ENCODE measurements around the gene CWC22.

GRCh38 chr2:180002198-180002770, 4.8 kb downstream of the CWC22 start:
- no peak for TF ChIP-seq ARNT (IDR thresholded peaks at IDR 0.05)
- TF ChIP-seq BHLHE40 (IDR thresholded peaks at IDR 0.05; ENCODE audit: borderline replicate concordance), result no peak
- no peak for TF ChIP-seq FOXM1 (IDR thresholded peaks at IDR 0.05; ENCODE audit: borderline replicate concordance)
- no peak for TF ChIP-seq CTBP1 (IDR thresholded peaks at IDR 0.05; ENCODE audit: borderline replicate concordance)
- no peak for TF ChIP-seq NFRKB (IDR thresholded peaks at IDR 0.05)
- TF ChIP-seq ELF4 (IDR thresholded peaks at IDR 0.05), result no peak
- no peak for TF ChIP-seq FOXK2 (IDR thresholded peaks at IDR 0.05)
- no peak for TF ChIP-seq LEF1 (IDR thresholded peaks at IDR 0.05; ENCODE audit: borderline replicate concordance)
- no peak for TF ChIP-seq TARDBP (IDR thresholded peaks at IDR 0.05)

Data from HEK293T (cell line).